ENCODE measurements around the gene ACSS2.

The ACSS2 gene

GRCh38 chr20:34915749-34916455 is 39.5 kb downstream of the ACSS2 start:
- no peak overlapping the region for H3K4me3 ChIP-seq (ENCODE audit: low read length)
- no peak for DNase-seq (ENCODE audit: low read depth)
- TF ChIP-seq CTCF (conservative IDR thresholded peaks at IDR 0.05; ENCODE audit: low read length): no peak

- H3K4me3 ChIP-seq (ENCODE audit: low read length): no peak overlapping the region
- no peak for DNase-seq (ENCODE audit: low read depth)
- TF ChIP-seq CTCF (conservative IDR thresholded peaks at IDR 0.05; ENCODE audit: low read length): no peak
Observed at GRCh38 chr20:34916774-34917354, 40.5 kb downstream of the ACSS2 start.

GRCh38 chr20:34920055-34920454 is 43.6 kb downstream of the ACSS2 start:
- DNase-seq (ENCODE audit: low read depth): no peak
- no peak for TF ChIP-seq CTCF (conservative IDR thresholded peaks at IDR 0.05; ENCODE audit: low read length)
- no peak overlapping the region for H3K4me3 ChIP-seq (ENCODE audit: low read length)

GRCh38 chr20:34921436-34921835 is 45.0 kb downstream of the ACSS2 start:
- no peak for TF ChIP-seq CTCF (conservative IDR thresholded peaks at IDR 0.05; ENCODE audit: low read length)
- no peak overlapping the region for H3K4me3 ChIP-seq (ENCODE audit: low read length)
- peak; percentile 42 for DNase-seq (ENCODE audit: low read depth)

GRCh38 chr20:34922654-34923381 is 46.4 kb downstream of the ACSS2 start:
- TF ChIP-seq CTCF (conservative IDR thresholded peaks at IDR 0.05; ENCODE audit: low read length): no peak
- peak; percentile 90 for DNase-seq (ENCODE audit: low read depth)
- no peak overlapping the region for H3K4me3 ChIP-seq (ENCODE audit: low read length)

- DNase-seq (ENCODE audit: low read depth): no peak
- H3K4me3 ChIP-seq (ENCODE audit: low read length): no peak overlapping the region
- TF ChIP-seq CTCF (conservative IDR thresholded peaks at IDR 0.05; ENCODE audit: low read length): no peak
Observed at GRCh38 chr20:34923414-34923813, 47.0 kb downstream of the ACSS2 start.

Measured in AG10803 (cell line).